ENCODE measurements around the gene LGI2. TPM values are rescaled to one million over a fixed set of nuclear protein-coding genes. Genes with fewer than 3 reads are reported as not detected.

LGI2 gene
- total RNA-seq, 4 donors from 2014 or later, result 0.05 to 0.31 (median 0.19) TPM

DNA sequence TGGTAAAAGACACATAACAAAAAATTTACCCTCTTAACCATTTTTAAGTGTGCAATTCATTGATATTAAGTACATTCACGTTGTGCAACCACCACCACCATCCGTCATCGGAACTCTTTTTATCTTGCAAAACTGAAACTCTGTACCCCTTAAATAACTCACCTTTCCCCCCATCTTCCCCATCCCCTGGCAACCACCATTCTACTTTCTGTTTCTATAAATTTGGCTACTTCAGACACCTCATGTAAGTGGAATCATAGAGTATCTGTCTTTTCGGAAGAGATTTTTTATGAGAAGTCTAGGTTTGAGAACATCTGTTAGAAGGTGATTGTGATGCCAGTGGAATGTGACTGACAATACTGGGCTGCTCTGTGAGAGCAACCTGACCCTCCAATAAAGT lies 78.1 kb downstream of the LGI2 start:
- intact Hi-C loops (cut with DNase I; ENCODE audit: low total_unique reads) (no loop called here), in situ Hi-C loops (cut with MboI; ENCODE audit: low sequenced_read_pairs in 4 of 4) (no loop called here)
- no peaks in the 10 kb centered on the region for H3K4me1 ChIP-seq
- H3K9me3 ChIP-seq, result no peaks in the 10 kb centered on the region
- H3K27ac ChIP-seq, result no peak overlapping the region
- no peaks in the 10 kb centered on the region for H3K36me3 ChIP-seq
- no peak for DNase-seq
- H3K27me3 ChIP-seq, result no peaks in the 10 kb centered on the region
- no peak overlapping the region for H3K4me3 ChIP-seq
- TF ChIP-seq, protein P1, sequence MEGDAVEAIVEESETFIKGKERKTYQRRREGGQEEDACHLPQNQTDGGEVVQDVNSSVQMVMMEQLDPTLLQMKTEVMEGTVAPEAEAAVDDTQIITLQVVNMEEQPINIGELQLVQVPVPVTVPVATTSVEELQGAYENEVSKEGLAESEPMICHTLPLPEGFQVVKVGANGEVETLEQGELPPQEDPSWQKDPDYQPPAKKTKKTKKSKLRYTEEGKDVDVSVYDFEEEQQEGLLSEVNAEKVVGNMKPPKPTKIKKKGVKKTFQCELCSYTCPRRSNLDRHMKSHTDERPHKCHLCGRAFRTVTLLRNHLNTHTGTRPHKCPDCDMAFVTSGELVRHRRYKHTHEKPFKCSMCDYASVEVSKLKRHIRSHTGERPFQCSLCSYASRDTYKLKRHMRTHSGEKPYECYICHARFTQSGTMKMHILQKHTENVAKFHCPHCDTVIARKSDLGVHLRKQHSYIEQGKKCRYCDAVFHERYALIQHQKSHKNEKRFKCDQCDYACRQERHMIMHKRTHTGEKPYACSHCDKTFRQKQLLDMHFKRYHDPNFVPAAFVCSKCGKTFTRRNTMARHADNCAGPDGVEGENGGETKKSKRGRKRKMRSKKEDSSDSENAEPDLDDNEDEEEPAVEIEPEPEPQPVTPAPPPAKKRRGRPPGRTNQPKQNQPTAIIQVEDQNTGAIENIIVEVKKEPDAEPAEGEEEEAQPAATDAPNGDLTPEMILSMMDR (IDR thresholded peaks at IDR 0.05 in 4 of 5, conservative IDR thresholded peaks at IDR 0.05 in 1 of 5), result no peak
- no peak for ATAC-seq

DNA sequence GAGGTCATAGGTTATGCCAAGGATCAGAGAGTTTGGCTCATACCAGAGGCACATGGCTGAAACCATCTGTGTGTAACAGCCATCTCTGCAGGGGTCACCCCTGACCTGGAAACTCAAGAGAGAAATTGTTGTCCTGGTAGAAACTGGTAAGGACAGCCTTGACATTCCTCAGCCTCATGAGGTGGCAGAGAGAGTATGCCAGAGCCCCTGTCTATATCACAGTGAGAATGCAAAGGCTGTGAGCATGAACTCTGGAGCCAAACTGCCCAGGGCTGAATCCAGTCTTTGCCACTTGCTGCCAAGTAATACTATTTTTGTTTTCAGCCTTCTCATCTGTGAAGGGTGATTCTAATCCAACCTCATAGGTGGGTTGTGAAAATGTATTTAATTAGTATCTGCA lies 80.8 kb downstream of the LGI2 start:
- Histone ChIP-seq H3K4me1 (no peaks in the 10 kb centered on the region), H3K27ac (no peak overlapping the region)
- TF ChIP-seq, protein P1 (IDR thresholded peaks at IDR 0.05 in 4 of 5, conservative IDR thresholded peaks at IDR 0.05 in 1 of 5), result no peak
- no peak for TF ChIP-seq POLR2A (IDR thresholded peaks at IDR 0.05)

More for the DNA sequence above, 80.8 kb downstream of the LGI2 start:
- no peak overlapping the region for H3K4me3 ChIP-seq
- H3K27me3 ChIP-seq, result no peaks in the 10 kb centered on the region
- in situ Hi-C loops (cut with MboI; ENCODE audit: low sequenced_read_pairs in 4 of 4) (no loop called here), intact Hi-C loops (cut with DNase I; ENCODE audit: low total_unique reads) (no loop called here)
- ATAC-seq (no peak), DNase-seq (no peak)
- no peaks in the 10 kb centered on the region for H3K9me3 ChIP-seq
- no peaks in the 10 kb centered on the region for H3K36me3 ChIP-seq

Other genes with a start within 250 kb of the LGI2 start
- gene SOD3, start 235.4 kb downstream of the LGI2 start, total RNA-seq, result 10 to 100 TPM in 1 of 4 donors, 1 to 10 TPM in 3; 2.5 to 13.0 (median 5.9) TPM
- gene CCDC149, start 117.9 kb downstream of the LGI2 start, total RNA-seq, result 1 to 10 TPM; 2.8 to 10.0 (median 4.8) TPM
- 1 to 10 TPM; 3.9 to 6.7 (median 4.7) TPM for gene SEPSECS, start 129.5 kb upstream of the LGI2 start, total RNA-seq
- 1 to 10 TPM in 3 of 4 donors, under 1 TPM in 1; 0.92 to 3.6 (median 3.0) TPM for gene PI4K2B, start 203.1 kb upstream of the LGI2 start, total RNA-seq

Measured in gastrocnemius medialis (tissue), 4 donors.